DMS53 treated with DMSO at 0.1 percent for 48 hours (cell line): ENCODE results near the gene GCFC2.
"Not testable (repeated sequence)": the region's sequence is repeated elsewhere in the genome, so short reads cannot be mapped to it uniquely, and the experiment has no call there.

Experiments
- DNase-seq: peaks from one replicate; lab custom pipeline; 2025; ENCODE audit not compliant: unreplicated experiment; lab: John Stamatoyannopoulos, UW

GCFC2 gene

GRCh38 chr2:75710577-75711253 lies at the start of gene GCFC2:
Gene GCFC2 (minus strand): TSS chr2:75710915. CDS start chr2:75710855, 60 bp downstream.
- peak; percentile 81 for DNase-seq

GRCh38 chr2:75752828-75753227 lies 42.1 kb upstream of the GCFC2 start:
- DNase-seq, result no peak

GRCh38 chr2:75751824-75752468 lies 41.2 kb upstream of the GCFC2 start:
- DNase-seq, result no peak

GRCh38 chr2:75751360-75751759 lies 40.6 kb upstream of the GCFC2 start:
- DNase-seq, result no peak

- no peak for DNase-seq
These were observed 27.2 kb upstream of the GCFC2 start for GRCh38 chr2:75737961-75738360.

GRCh38 chr2:75736276-75736675 lies 25.6 kb upstream of the GCFC2 start:
- no peak for DNase-seq

- DNase-seq, result no peak
These were observed 19.1 kb upstream of the GCFC2 start for GRCh38 chr2:75729861-75730260.

- no peak for DNase-seq
These were observed 18.1 kb upstream of the GCFC2 start for GRCh38 chr2:75728614-75729419.

GRCh38 chr2:75722687-75723086 lies 12.0 kb upstream of the GCFC2 start:
- DNase-seq, result no peak

- DNase-seq, result no peak
These were observed 9.8 kb upstream of the GCFC2 start for GRCh38 chr2:75720525-75720924.

GRCh38 chr2:75719616-75720015 lies 8.9 kb upstream of the GCFC2 start:
- no peak for DNase-seq

- DNase-seq, result no peak
These were observed 5.7 kb upstream of the GCFC2 start for GRCh38 chr2:75716406-75716805.

GRCh38 chr2:75711590-75711989 lies 875 bp upstream of the GCFC2 start:
- not testable (repeated sequence) for DNase-seq

- DNase-seq, result peak; percentile 46
These were observed 517 bp downstream of the GCFC2 start for GRCh38 chr2:75710220-75710576.

GRCh38 chr2:75709297-75709696 lies 1.4 kb downstream of the GCFC2 start:
- no peak for DNase-seq

GRCh38 chr2:75707901-75708300 lies 2.8 kb downstream of the GCFC2 start:
- DNase-seq, result no peak

- no peak for DNase-seq
These were observed 4.8 kb downstream of the GCFC2 start for GRCh38 chr2:75705921-75706320.

GRCh38 chr2:75703589-75704287 lies 7.0 kb downstream of the GCFC2 start:
- no peak for DNase-seq

GRCh38 chr2:75702593-75702992 lies 8.1 kb downstream of the GCFC2 start:
- no peak for DNase-seq

- no peak for DNase-seq
These were observed 11.8 kb downstream of the GCFC2 start for GRCh38 chr2:75698918-75699317.

GRCh38 chr2:75688196-75688595 lies 22.5 kb downstream of the GCFC2 start:
- no peak for DNase-seq
